HG03064 (cell line): Measurements from ENCODE around the gene ELMO3.

ENCODE experiments used
- ATAC-seq: cut with Tn5 transposase; IDR thresholded peaks from one replicate; pipeline ENCODE4 v1.9.1; 2021; ENCODE audit warnings: low read depth; ENCODE audit not compliant: unreplicated experiment

ELMO3 gene

DNA sequence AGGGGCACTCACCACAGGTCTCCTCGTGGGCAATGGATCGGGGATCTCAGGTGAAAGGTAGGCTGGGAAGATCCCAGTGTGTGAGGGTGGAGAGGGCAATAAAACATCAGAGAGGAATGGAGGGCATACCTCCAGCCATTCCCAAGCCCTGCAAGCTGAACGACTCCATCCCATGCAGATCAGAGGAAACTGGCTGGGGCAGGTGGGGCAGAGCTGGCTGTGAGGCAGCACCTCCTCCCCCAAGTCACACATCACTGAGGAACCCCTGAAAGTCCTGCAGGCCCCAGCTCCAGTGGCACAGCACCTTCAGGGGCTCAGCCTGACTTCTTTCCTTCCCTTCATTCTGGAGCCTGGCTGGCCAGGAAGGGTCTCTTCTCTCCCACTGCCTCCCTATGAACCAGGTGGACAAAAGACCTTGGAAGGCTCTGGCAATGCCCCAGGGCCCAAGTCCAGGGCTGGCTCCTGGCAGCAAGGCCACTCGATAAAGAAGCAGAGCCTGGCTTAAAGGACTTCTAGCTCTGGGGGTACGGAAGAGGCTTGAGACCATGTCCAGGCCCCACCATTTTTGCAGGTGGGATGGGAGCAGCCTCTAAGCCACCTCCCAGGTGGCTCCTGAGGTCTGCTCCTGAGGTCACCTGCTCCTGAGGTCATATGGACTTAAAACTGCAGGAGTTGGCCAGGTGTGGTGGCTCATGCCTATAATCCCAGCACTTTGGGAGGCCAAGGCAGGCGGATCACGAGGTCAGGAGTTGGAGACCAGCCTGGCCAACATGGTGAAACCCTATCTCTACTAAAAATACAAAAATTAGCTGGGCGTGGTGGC lies 14.5 kb downstream of the ELMO3 start:
- no peak for ATAC-seq

DNA sequence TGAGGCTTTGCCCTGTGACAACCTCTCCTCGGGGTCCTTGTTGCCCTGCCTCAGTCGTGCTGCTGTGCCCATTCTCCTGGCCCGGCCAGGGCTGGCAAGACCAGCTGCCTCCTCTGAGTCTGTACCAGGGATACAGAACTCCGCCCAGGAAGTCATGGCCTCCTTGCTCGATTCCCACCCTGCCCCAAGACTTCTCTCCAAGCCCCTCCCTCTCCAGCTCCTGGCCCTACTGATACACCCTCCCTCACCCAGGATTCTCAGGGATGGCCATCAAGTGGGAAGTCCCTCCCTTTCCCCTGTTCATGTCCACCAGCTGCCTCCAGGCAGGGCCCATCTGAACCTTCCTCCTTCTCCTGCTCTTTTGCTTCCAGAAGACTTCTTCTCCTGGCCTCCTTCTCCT lies 16.8 kb downstream of the ELMO3 start:
- ATAC-seq, result no peak

DNA sequence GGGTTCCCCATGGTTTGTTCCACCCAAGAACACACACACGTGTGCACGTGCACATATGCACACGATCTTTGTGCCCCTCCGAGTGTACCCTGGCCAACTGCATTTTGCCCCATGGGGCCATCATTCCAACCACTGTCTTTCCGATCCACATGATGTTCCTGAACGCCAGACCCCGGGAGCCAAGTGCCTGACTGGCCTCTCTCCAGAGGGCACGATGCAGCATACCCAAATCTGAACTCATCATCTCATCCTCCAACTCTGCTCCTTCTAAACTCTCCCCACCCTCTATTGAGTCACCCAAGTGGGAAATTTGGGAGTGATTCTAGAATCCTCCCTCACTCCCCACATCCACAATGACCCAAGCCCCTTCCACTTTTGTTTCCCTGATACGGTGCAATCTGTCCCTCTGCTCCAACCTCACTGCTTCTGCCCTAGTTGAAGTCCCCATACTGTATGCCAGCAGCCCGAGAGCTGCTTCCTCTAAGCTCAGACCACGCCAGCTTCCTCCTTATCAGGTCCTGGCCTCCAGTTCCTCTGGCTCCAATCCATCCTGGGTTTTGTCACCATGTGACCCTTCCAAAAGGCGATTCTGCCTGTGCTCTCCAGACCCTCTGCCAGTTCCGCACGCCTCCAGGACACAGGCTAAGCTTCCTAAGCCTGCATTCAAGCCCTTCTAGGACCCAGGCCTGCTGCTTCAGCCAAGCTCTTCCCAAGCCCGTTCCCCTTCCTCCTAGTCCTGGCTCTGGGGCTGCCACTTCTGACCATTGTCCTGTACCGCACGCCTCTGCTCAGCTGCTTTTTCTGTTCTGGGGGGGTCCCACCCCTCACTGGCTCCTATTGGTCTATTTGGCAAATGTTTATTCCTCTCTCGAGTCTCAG lies 17.9 kb downstream of the ELMO3 start:
- no peak for ATAC-seq

DNA sequence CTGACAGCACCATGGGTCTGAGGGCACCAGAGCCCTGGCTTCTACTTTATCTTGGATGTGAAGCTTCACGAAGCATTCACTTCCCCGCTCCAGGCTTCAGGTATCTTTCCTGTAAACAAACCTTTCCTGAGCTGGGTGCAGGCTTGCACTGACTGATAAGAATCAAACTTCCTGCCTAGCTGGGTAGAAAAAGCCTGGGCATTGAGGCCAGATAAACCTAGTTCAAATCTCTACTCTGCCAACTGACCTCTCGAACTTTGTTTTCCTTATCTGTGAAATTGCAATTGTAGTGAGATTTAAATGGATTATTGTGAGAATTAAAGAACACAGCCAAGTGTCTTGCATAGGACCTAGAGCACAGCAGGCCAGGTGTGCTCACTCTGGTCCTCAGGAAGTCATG lies 25.1 kb downstream of the ELMO3 start:
- ATAC-seq, result no peak

DNA sequence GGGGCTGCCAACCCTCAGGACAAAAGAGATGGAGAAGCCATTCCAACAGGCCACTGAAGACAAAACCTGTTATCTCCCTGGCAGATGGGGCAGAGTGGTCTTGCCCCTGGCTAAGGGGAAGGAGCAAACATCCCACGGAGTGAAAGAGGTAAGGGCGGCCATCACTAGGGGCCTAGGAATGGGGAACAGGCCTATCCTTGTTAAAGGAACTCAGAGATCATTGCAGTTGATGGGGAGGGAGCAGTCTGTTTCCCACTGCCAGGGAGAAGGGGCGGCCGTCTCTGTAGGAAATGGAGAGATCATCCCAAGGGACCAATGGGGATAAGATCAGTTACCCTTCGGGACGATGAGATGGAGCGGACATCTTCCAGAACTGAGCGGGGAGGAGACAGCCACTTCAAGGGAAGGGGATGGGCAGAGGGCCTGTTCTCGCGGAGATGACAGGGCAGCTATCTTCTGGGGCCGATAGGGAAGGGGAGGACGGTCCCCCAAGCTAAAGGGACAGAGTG lies 27.4 kb downstream of the ELMO3 start:
- no peak for ATAC-seq

DNA sequence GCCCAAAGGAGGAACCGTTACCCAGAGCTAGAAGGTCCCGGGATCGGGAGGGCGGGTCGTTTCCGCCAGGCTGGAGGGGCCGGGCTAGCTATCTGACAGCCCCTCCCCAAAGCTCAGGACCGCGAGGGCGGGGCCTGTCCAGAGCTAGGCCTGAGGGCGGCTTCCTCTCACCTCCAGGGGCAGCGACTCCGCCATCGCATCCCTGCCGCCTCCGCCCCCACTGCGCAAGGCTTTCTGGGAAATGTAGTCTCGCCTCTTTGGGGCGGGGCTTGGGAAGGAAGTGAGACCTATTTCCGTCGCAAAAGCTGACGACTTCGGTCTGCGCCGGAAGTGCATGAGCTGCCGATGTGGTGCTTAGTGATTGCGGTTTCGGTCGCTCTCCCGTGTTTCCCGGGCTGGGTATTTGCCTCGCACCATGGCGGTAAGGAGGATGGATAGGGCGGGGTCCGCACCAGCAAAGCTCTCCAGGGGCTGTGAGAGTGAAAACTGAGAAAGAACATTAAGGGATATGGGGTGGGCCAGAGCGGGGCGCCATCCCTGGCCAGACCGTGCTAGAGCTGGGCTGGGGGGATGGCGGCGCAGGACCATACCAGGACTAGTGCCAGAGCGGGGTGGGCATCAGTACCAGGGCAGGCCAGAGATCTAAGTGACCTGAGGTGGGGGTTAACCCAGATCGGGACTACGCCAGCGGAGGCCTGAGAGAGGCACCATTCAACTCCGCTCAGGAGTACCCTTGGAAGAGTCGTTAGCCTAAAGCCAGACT lies 28.1 kb downstream of the ELMO3 start, which contains the start of gene TMEM208:
Gene TMEM208 (plus strand): TSS at position 327 of the 763 bp plus-strand sequence. CDS start 89 bp downstream, at position 416.
- ATAC-seq, result peak; percentile 88

DNA sequence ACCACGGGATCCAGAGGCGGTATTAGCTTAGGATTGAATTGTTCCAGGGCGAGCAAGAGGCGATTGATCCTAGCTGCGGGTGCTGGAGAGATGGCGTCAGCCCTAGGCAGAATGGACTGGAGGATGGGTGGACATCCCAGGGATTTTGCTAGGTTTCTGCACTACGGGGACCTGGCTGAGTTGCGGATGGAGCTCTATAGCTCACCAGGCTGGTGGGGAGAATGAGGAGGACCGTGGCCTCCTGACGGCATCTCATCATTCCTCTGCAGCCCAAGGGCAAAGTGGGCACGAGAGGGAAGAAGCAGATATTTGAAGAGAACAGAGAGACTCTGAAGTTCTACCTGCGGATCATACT lies 28.6 kb downstream of the ELMO3 start:
- no peak for ATAC-seq

DNA sequence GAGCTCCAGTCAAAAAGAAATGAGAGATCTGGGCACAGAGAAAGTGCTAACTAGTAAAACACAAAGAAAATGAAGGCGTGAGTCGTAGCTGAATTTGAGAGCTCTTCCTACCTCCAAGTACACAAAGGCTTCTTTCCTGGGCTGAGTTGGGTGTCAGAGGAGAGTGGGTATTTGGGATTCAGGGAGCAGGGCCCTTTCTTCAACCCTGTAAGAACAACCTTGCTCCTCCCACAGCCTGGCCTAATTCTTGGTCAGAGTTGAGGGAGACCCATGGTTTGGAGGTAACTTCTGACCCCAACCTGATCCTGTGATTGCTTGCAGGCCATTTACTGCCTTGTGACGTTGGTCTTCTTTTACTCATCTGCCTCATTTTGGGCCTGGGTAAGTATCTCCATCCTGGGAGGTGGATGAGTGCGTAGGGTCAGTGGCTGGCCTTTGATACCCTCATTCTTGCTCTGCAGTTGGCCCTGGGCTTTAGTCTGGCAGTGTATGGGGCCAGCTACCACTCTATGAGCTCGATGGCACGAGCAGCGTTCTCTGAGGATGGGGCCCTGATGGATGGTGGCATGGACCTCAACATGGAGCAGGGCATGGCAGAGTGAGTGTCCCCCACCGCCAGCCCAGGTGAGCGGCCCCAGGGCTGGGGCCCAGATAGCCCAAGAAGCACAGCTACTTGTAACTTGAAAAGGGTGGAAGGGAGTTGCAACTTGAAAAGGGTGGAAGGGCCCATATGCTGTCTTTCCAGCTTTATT lies 29.3 kb downstream of the ELMO3 start:
- no peak for ATAC-seq

DNA sequence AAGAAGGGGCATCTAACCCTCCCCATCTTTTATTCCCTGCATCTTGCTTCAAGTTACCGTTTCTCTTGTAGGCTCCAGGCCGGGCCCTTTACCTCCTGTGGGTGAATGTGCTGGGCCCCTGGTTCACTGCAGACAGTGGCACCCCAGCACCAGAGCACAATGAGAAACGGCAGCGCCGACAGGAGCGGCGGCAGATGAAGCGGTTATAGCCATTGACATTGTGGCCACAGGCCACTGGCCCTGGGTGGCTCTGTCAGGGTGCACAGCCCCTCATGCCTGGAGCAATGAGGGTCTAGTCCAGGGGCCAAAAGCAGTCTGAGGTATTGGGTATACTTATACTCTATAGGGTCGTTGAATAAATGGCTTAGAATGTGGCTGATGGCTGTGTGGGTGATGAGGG lies 30.0 kb downstream of the ELMO3 start:
- no peak for ATAC-seq

DNA sequence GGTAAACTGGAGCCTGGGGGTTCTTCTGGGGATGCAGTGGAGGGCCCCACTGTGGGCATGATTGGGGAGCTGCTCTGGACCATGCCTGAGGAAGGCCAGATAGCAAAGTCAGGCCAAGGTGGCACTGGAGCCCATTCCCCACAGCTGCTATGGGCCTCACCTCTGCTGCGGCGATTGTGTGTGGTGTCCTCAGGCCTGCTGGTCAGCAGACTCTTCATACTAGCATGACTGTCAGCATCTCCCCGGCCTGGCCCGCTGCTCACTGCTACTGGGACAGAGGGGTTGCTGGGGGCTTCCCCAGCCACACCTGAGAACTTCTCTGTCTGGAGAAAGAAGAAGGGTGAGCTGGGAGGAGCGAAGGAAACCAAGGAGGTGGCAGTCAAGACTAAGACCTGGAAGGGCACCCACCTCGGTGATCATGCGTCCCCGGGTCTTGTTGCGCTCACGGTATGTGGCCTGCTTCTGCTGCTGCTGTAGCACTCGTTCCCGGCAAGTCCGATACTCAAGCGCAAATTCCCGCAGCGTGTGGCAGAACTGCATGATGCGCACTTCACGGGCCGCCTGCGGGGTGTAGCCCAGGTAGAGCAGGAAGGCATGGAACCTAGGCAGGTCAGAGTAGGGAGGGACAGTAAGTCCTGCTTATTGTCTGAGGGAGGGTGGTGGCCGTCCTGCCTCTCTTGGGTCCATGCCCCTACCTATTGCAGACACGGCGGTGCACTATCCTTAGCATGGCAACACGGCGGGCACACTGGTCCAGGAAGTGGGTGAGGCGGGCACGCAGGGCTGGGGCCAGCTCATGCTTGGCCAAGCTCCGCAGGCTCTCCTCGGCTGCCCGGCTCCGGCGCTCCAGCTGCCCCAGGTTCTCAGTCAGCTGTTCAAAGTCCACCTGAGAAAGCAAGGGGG lies 31.2 kb downstream of the ELMO3 start:
- ATAC-seq, result no peak

DNA sequence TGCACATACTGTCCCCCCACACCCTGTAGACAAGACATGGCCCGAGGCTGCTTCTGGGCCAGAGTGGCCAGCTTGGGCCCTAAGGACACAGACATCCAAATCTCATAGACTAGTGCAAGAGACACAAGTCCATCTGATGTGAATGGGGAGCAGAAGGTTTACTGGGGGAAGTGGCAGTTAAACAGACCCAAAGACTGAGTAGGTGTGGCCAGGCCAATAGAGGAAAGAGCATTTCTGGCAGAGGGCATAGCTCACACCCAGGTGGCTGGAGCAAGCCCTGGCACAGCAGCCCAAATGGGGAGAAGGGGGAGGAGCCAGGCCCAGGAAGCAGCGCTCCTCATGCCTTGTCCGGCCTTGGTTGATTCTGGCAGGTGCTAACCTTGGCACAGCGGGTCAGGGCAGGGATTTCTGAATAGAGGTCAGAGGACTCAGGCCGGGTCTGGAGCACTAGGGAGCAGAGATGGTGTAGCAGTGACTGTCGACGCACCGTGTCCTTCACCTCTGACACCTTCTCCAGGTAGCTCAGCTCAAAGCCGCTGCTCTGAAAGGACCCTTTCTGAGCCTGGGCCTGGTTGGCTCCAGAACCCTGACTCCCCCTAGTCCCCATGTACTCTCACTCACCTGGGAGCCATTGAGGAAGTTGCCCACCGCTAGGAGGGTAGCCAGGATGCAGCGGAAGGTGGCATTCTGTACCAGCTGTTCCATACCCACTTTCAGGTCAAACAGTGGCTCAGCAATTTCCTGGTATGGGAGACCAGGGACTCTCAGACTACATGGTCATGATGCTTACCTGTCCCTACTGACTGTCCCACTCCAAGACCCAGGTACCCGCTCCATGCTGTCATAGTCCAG lies 32.1 kb downstream of the ELMO3 start:
- ATAC-seq, result no peak

DNA sequence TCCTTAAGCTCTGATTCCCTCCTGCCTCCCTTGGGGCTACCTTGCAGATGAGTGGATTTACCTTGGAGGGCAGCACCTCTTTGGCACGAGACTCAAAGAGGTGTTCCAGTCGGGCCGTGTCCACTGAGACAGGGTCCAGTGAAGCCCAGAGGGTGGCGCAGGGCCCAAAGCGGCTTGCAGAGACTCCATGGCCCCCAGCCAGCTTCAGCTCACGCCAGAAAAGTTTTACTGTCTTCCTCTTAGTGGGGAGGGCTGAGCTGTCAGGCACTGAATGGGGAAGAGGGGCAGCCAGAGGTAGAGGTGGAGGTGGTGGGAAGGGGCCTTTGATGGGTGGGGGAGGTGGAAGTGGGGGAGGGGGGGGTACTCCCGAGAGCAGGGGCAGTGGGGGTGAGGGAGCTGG lies 34.7 kb downstream of the ELMO3 start:
- ATAC-seq, result no peak

DNA sequence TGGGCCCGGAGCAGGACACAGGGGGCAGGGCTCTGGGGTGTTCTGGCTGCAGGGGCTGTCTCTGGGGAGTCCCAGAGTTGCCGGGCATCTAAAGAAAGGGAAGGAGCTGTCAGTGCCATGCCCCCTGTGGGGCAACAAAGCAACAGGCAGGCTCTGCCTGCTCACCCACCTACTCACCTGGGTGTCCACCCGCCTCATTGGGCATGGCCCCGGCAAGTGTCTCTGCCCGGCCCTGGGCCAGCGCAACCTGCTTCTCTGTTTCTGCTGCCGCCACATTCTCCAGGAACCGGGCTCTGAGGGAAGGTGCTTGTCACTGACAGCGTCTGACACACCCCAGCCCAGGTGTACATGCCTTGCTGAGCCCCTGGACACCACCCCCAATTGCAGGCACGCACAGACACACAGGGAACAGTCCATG lies 35.3 kb downstream of the ELMO3 start:
- ATAC-seq, result no peak

DNA sequence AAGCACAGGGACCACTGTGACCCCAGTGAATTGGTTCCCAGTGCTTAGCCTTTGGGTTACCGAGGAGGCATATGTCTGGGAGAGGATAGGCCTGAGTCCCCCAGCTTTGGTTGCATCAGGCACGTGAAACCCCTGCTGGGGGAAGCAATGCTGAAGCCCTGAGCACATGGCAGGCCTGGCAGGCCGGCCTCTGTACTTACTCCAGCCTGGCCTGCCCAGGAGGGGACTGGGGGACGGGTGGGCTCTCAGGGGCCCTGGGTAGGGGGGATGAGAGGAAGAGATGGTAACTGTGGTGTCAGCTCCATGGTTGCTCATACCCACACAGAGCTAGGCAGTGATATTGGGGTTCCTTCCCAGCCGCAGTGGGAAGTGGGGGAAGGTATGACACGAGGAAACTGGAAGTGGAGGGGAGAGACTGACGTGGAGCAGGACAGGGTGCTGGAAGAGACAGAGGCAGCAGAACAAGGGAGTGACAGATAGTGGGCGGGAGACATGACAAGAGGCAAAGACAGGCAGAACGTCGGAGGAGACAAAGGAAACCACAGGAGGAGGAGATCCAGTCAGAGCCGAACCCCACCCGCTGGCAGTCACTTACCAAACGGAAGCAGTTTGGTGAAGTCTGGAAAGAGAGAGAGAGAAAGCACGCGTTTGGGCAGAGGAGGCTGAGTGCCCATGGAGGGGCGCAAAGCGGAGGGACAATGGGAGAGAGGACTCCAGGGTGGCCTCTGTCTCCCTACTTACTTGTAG lies 37.1 kb downstream of the ELMO3 start:
- no peak for ATAC-seq

DNA sequence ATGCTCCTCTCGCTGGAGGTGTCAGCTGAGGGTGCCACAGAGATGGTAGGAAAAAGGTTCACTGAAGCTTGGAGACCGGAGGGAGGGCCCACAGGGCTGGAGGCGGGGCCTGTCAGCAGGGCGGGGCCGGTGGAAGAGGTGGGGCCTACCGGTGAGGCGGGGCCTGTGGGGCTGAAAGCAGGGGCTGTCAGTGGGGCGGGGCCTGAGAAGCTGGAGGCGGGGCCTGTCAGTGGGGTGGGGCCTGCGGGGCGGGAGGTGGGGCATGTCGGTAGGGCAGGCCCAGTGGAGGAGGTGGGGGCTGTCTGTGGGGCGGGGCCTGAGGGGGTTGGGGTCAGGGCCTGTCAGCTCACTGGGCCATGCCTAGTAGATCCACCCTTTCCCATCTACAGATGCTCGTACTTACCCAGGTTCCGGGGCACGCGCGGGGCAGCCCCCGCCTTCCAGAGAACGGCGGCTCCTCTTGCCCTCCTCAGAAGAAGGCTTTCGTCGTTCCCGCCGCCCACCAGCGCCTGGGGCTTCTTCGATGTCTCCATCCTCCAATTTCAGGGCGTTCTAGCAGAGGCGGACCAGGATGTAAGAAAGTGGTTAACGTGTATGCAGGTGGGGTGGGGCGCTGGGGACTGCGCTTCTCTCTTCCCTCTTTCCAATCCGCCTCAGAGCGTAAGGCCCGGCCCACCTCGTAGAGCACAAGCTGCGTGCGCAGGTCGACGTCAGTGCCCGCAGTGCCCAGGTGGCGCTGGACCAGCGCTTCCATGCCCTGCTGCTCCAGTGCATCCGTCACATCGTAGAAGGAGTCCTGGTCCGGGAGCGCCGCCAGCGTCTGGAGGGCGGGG lies 37.8 kb downstream of the ELMO3 start:
- no peak for ATAC-seq

DNA sequence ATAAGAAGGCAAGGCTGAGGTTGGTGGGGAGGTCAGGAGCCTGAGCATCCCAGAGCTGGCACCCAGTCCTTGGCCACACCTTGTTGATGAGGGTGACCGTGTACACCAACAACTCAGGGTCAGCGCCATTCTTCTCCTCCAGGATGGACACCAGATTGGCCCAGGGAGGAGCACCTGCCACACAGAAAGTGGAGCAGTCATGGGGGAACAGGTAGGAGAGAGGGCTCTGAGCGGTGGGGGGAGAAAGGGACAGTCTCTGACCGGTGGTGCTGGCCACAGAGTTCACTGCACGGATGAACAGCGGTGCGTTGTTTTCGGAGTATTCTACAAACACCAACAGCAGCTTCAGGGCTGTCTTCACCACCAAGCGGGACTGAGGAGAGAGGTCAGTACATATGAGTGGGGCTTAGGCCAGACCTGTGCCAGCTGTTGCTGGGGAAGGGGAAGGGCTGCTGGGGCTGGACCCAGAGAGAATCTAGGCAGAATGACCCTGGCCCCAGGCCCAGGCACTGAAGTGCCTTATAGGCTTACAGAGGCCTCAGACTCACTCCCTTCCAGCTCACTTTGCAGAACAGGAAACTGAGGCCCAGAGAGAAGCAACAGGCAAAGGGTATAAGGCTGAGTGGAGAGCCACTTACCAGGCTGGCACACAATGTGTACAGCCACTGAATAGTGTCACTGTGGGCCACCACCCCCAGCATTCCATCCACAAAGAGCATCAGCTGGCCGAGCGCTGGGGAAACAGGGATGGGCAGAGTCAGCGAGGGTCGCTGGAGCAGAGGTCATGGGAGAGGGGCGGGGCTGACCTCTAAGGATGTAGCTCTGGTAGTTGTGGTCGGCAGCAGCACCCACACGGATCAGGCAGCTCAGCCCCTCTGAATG lies 38.7 kb downstream of the ELMO3 start:
- no peak for ATAC-seq
